Gastroesophageal sphincter (tissue), 4 donors: ENCODE measurements around the gene MOCOS. TPM values are rescaled to one million over a fixed set of nuclear protein-coding genes. Genes with fewer than 3 reads are reported as not detected.
A peak's percentile ranks its signal among the peaks of the same experiment; 100 is the strongest.

ENCODE experiments used
- ATAC-seq: fragments of 150-250 bp; one replicate; pipeline ENCODE4 v1.9.1; 2016; ENCODE audit warnings: mild to moderate bottlenecking, moderate library complexity
- H3K27ac ChIP-seq, 4 donors: fragments of 200-600 bp; sonication (generic) in 3 of 4; 1 replicate in 3 of 4; 2 replicates in 1 of 4; pipeline ENCODE4 v1.5.1; 2016 to 2019
- H3K27me3 ChIP-seq: fragments of 200-600 bp; sonication (generic); one replicate; pipeline ENCODE4 v1.5.1; 2019
- H3K36me3 ChIP-seq, 2 donors: fragments of 200-600 bp; sonication (generic); one replicate each; pipeline ENCODE4 v1.5.1; 2019; ENCODE audit warnings: control low read depth in 1 of 2
- H3K4me1 ChIP-seq, 3 donors: fragments of 200-600 bp; sonication (generic); 1 replicate in 2 of 3; 2 replicates in 1 of 3; pipeline ENCODE4 v1.5.1; 2016 to 2019; ENCODE audit warnings: control low read depth in 2 of 3
- H3K4me3 ChIP-seq, 2 donors: fragments of 200-600 bp; sonication (generic); one replicate each; pipeline ENCODE4 v1.5.1; 2019; ENCODE audit warnings: mild to moderate bottlenecking in 1 of 2, moderate library complexity in 1 of 2
- H3K9me3 ChIP-seq, 3 donors: fragments of 200-600 bp; sonication (generic); one replicate each; pipeline ENCODE4 v1.5.1; 2017 to 2019; ENCODE audit warnings: control low read depth in 2 of 3
- EP300 ChIP-seq: sonication (generic); formaldehyde crosslinking; IDR thresholded peaks from one replicate; pipeline ENCODE4 v1.6.1; 2017; ENCODE audit warnings: antibody characterized with exemption, mild to moderate bottlenecking
- POLR2A ChIP-seq, 2 donors: fragments of 450-650 bp; IDR thresholded peaks; one replicate each; pipeline ENCODE4 v1.6.1; 2017; ENCODE audit warnings: antibody characterized with exemption in 2 of 2, mild to moderate bottlenecking in 2 of 2, moderate library complexity in 1 of 2
- POLR2AphosphoS5 ChIP-seq: sonication (generic); formaldehyde crosslinking; IDR thresholded peaks from one replicate; pipeline ENCODE4 v1.6.1; 2017; ENCODE audit warnings: antibody characterized with exemption
- WGBS, 2 donors: methylation state at CpG; one replicate each; pipeline ENCODE4 v1.1.5; 2018; ENCODE audit warnings: low coverage in 1 of 2; 5-methylcytosine and 5-hydroxymethylcytosine counted together
- total RNA-seq, 4 donors: library from RNA; depleted of rRNA; stranded (reverse); fragments of >200 nt; gene quantifications; one replicate each; pipeline ENCODE4 v1.1.0, GENCODE V29; 2016
- TF ChIP-seq, protein P1 (sequence below), 4 experiments: fragments of 200-600 bp in 2 of 4; fragments of 450-650 bp in 2 of 4; sonication (generic) in 1 of 4; IDR thresholded peaks; one replicate each; pipeline ENCODE4 v1.5.1; 2017 to 2019; ENCODE audit warnings: antibody characterized with exemption in 4 of 4, mild to moderate bottlenecking in 2 of 4, moderate library complexity in 2 of 4

MOCOS gene
- total RNA-seq, 4 donors from 2014 or later = 1.3 to 2.1 (median 1.7) TPM

DNA sequence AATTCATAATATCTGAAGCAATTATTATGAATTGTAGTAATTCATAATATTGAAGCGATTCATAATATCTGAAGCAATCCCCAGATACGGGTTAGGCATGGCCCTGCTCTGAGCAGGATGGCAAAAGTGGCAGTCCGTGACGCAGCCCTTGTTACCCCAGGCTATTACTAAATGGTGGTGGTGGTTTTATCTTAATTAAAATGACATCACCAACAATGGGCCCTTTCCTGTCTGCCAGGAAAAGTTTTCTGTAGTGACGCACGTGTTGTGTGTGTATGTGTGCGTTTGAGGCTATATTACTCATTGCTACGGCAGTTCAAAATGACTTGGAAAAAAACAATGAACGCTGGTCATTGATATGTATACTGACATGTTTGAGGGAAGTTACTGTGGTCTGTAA, 10.6 kb upstream of the MOCOS start:
- TF ChIP-seq POLR2AphosphoS5 = no peak
- TF ChIP-seq EP300 = no peak
- TF ChIP-seq, protein P1, sequence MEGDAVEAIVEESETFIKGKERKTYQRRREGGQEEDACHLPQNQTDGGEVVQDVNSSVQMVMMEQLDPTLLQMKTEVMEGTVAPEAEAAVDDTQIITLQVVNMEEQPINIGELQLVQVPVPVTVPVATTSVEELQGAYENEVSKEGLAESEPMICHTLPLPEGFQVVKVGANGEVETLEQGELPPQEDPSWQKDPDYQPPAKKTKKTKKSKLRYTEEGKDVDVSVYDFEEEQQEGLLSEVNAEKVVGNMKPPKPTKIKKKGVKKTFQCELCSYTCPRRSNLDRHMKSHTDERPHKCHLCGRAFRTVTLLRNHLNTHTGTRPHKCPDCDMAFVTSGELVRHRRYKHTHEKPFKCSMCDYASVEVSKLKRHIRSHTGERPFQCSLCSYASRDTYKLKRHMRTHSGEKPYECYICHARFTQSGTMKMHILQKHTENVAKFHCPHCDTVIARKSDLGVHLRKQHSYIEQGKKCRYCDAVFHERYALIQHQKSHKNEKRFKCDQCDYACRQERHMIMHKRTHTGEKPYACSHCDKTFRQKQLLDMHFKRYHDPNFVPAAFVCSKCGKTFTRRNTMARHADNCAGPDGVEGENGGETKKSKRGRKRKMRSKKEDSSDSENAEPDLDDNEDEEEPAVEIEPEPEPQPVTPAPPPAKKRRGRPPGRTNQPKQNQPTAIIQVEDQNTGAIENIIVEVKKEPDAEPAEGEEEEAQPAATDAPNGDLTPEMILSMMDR (IDR thresholded peaks at IDR 0.05) = no peak
- no peak for TF ChIP-seq POLR2A (IDR thresholded peaks at IDR 0.05)
- 82 to 92% methylated on average over 7 to 8 of the region's 9 CpGs for WGBS, 2 donors
- Histone ChIP-seq H3K4me1 (peaks cover 5 to 17% (median 11%) of the 10 kb centered on the region in 3 donors), H3K36me3 (peaks cover 0 to 58% of the 10 kb centered on the region in 2 donors), H3K27me3 (no peaks in the 10 kb centered on the region), H3K4me3 (no peak overlapping the region), H3K27ac (no peak overlapping the region), H3K9me3 (no peaks in the 10 kb centered on the region)
- ATAC-seq = no peak

DNA sequence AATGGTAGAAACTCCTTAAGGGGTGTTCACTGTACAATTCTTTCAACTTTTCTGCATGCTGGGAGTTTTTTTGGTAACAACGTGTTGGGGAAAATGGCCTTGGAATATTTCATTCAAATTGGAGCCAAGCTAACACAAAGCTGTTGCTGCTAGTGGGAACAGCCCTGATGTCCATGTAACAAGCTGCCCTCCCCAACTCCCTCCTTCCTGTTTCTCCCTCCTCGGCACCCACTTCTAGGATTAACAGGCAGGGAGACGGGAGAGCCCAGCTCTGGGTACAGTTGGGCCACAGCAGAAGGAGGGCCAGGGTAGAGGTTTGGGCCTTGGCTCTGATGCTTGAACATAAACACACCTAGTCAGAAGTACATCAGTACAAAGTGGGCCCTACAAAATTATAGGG, 9.4 kb upstream of the MOCOS start:
- TF ChIP-seq EP300 (no peak), POLR2A (IDR thresholded peaks at IDR 0.05) (no peak), POLR2AphosphoS5 (no peak)
- TF ChIP-seq, protein P1 (IDR thresholded peaks at IDR 0.05) = no peak
- 43 to 76% methylated on average over 1 to 3 of the region's 3 CpGs for WGBS, 2 donors
- H3K27ac ChIP-seq = no peak overlapping the region

DNA sequence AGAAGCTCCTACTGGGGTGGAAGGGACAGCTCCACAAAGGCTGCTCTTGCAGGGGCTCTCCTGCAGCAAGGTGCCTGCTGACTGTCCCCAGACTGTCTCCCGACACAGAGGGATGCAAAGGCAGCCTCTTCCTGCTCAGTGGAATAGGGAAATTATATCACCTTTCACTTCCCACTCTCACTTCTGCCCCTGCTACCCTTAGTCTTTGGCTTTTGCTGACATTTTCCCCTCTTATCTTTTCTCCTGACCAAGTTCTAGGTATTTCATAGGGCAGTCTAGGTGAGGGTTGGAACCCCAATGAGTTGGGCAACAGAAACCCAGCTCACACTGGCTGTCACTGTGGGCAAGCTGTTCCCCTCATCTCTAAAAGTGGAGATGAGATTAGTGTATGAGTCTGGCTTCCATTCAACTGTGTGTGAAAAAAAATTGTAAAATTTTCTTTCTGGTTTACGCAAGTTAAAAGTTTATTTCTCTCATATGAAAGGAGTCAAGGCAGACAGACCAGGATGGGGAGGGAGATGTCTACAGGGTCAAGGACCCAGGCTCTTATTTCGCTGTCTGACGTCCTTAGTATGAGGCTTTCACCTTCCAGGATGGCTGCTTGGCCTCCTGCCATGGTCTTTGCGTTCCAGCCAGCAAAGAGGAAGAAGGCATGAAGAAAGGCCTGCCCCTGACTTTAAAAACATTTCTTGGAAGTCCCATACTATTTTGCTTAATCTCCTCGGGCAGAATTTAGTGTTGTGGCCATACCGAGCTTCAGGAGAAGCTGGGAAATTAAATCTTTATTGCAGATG, 7.5 kb upstream of the MOCOS start:
- 8 to 14% methylated on average over 4 to 7 of the region's 7 CpGs for WGBS, 2 donors
- Histone ChIP-seq H3K4me3 (no peak overlapping the region), H3K36me3 (peaks cover 0 to 27% of the 10 kb centered on the region in 2 donors), H3K27me3 (no peaks in the 10 kb centered on the region), H3K4me1 (peaks cover 5 to 17% (median 11%) of the 10 kb centered on the region in 3 donors), H3K9me3 (no peaks in the 10 kb centered on the region), H3K27ac (peak overlapping the region; percentile 25 to 61 (median 47))
- ATAC-seq = peak; percentile 71
- TF ChIP-seq POLR2AphosphoS5 = peak; percentile 59
- TF ChIP-seq EP300 = no peak

More for the DNA sequence above, 9.4 kb upstream of the MOCOS start:
- Histone ChIP-seq H3K27me3 (no peaks in the 10 kb centered on the region), H3K4me1 (peaks cover 5 to 17% (median 11%) of the 10 kb centered on the region in 3 donors), H3K4me3 (no peak overlapping the region), H3K9me3 (no peaks in the 10 kb centered on the region), H3K36me3 (peaks cover 0 to 46% of the 10 kb centered on the region in 2 donors)
- no peak for ATAC-seq

DNA sequence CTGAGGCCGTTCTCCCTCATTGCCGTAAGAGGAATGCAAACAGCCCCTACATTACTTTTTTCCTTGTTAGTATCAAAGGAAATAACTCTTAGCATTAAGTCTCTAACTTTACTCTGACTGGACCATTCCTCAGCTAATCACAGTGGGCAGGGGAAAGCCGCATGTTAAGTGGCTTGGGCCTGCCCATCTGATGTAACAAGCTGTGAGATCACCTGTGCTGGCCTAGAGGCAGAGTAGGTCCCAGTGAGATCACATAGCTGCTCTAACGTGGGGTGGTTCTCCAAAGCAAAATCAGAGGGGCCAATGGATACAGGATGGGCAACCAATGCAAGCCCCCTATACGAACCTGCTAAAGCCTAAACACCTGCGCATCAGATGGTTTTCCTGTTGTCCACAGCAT, 5.9 kb upstream of the MOCOS start:
- ATAC-seq = no peak
- Histone ChIP-seq H3K27ac (peak overlapping the region in 1 of 4 donors; percentile 61), H3K4me1 (peaks cover 5 to 23% (median 14%) of the 10 kb centered on the region in 3 donors), H3K36me3 (peaks cover 0 to 11% of the 10 kb centered on the region in 2 donors), H3K27me3 (no peaks in the 10 kb centered on the region), H3K9me3 (no peaks in the 10 kb centered on the region), H3K4me3 (no peak overlapping the region)
- no peak for TF ChIP-seq EP300
- TF ChIP-seq, protein P1 (IDR thresholded peaks at IDR 0.05) = no peak
- TF ChIP-seq POLR2AphosphoS5 = no peak
- TF ChIP-seq POLR2A (IDR thresholded peaks at IDR 0.05) = no peak
- WGBS, 2 donors = 94% methylated on average over 2 of the region's 6 CpGs; no CpG with 5 or more reads in 1 of the 2 donors

DNA sequence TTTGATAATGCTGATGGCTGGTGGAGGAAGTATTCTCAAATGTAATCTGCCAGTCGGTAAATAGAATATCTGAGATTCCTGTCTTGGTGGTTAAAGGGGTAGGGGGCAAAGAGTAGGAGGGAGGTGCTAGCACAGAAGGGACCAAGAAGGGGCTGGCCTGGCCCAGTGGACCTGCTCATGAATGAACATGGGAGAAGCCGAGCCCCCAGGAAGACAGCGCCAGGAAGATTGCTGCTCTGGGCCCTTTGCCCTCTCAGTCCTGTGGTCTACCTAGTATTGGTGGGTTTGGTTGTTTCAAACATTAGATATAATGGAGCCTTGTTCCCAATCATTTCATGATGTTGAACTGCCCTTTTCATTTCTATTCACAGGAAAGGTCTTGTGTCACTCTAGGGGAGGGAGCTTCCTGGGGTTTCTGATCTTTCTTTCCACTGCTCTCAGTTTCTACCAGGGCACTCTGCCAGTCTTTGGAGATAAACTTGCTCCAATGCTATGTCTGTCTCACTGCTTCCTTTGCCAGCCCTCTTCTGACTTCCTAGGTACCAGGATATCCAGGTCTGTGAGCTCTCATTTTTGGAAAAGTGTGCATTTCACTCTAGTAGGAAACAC, 5.3 kb upstream of the MOCOS start:
- Histone ChIP-seq H3K36me3 (peaks cover 0 to 5% of the 10 kb centered on the region in 2 donors), H3K9me3 (no peaks in the 10 kb centered on the region), H3K4me3 (no peak overlapping the region), H3K4me1 (peaks cover 5 to 28% (median 16%) of the 10 kb centered on the region in 3 donors), H3K27ac (no peak overlapping the region), H3K27me3 (no peaks in the 10 kb centered on the region)
- 68 to 89% methylated on average over 2 to 3 of the region's 3 CpGs for WGBS, 2 donors
- TF ChIP-seq EP300 = no peak
- ATAC-seq = no peak
